NCI-H1417 treated with DMSO at 0.1 percent for 48 hours (cell line): ENCODE data around the gene RDH8.

ENCODE experiments used
- DNase-seq: peaks from one replicate; lab custom pipeline; 2025; lab: John Stamatoyannopoulos, UW

The RDH8 gene, protein sequence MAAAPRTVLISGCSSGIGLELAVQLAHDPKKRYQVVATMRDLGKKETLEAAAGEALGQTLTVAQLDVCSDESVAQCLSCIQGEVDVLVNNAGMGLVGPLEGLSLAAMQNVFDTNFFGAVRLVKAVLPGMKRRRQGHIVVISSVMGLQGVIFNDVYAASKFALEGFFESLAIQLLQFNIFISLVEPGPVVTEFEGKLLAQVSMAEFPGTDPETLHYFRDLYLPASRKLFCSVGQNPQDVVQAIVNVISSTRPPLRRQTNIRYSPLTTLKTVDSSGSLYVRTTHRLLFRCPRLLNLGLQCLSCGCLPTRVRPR

DNA sequence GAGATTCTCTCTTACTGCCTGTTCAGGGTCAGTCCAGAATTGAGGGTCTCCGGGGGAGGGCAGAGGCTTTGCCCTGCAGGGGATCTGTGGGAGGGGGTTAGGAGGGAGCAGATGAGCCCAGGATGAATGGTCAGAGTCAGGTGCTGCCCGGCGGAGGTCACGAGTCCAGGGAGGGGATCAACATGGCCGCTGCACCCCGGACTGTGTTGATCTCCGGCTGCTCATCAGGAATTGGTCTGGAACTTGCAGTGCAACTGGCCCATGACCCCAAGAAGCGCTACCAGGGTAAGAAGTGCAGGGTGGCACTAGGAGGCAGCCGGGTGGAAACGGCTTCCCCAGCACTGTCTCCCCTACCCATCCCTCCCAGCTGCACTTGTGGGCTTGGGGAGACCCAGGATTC, at the start of gene RDH8:
RDH8 (plus strand) TSS at position 168 of the 400 bp plus-strand sequence; CDS start at position 183, 15 bp downstream.
- DNase-seq: no peak

DNA sequence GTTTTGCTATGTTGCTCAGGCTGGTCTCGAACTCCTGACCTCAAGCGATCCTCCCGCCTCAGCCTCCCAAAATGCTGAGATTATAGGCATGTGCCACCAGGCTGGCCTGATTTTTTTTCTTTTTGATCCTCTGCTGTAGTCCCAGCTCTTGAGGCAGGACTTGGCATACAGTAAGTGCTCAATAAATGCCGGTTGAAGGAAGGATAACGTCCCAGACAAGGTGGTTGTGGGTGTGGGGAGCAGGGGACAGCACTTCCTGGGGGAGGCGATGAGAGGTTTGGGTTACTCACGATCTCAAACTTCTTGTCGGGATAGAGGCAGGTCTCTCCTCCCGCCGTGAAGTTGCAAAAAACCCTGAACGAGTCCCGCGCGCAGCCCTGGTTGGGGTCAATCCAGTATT, 47.3 kb upstream of the RDH8 start:
- no peak for DNase-seq

DNA sequence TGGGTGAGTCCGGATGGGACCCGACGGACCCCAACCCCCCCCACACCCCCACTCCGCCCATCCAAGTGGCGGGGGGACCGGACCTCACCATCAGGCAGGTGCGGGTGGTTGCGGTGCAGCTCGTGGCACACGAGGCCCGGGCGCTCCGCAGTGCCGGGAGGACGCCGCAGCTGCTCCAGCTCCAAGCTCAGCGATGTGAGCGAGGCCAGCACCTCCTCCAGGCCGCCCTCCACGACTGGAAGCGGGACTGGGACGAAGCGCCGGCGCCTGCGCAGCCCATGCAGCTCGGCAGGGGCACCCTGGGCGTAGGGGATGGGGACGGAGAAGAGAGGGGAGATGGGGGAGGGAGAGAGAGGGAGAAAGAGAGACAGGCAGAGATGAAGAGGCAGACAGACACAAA, 46.8 kb upstream of the RDH8 start:
- DNase-seq: no peak

DNA sequence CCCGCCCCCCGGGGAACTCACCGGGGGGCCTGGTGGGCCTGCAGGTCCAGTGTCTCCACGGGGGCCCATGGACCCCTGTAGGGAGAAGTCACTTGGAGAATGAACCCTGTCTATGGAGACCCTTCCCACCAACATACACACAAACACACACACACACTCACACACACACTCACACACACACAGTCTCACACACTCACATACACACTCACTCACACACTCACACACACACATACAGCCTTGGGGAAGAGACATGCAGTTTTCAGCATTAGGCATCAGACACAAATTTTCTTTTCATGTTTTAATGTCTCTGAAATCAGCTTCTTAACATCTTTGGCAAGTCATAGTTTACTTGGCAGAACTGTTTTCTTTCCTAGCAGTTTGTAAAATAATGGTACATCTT, 46.0 kb upstream of the RDH8 start:
- no peak for DNase-seq

DNA sequence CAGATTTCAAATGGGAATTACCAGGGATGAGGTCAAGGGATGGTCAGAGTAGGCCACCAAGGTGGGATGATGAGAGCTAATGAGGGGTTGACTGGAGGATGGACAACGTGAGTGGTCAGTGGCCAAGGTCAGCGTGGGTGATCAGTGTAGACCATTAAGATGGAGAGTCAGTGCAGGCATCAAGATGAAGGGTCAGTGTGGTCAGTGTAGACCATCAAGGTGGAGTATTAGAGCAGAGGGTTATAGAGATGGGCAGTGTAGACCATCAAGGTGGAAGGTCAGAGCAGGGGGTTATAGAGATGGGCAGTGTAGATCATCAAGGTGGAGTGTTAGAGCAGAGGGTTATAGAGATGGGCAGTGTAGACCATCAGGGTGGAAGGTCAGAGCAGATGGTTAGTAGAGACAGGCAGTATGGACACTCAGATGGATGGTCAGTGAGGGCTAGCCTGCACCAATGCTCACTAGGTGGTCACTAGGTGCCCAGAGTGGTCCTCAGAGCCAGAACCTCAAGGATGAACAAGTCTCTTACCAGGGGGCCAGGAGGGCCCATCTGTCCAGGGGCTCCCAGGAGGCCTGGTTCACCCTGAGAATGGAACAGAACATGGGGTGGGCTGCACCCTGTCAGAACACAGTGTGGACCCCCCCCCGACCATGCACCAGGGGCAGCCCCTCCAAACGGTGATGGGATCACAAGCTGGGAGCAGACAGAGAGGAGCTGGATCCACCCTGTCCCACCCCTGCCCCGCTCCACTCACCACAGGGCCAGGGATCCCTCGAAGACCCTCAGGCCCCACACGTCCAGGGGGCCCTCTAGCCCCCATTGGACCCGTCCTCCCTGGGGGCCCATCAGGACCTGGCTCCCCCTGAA, 44.2 kb upstream of the RDH8 start:
- DNase-seq: no peak

DNA sequence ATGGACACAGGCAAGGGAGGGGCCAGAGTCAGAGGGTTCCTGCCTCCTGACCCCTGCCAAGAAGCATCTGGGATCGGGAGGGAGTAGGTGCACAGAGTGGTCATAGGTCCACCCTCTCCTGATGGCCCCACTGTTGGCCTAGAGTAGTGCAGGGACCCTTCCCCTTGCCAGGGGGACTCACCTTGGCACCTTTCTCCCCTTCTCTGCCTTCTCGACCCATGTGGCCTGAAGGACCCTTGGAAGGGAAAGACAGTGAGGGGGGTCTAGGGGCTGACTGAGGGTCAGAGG, 43.7 kb upstream of the RDH8 start:
- no peak for DNase-seq

DNA sequence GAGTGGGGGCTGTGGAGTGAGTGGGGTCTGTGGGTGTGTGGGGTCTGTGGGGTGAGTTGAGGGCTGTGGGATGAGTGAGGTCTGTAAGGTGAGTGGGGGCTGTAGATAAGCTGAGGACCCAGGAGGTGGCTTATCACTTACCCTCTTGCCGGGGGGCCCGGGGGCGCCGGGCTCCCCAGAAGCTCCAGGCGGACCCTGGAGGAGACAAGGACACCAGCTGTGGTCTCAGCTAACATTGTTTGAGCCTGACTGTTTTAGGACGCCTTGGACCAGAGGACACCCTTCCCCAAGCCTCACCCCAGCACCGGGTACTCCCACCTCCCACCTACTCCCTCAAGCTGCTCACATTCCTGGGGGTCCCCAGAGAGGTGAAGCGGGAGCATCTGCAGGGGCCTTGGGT, 42.8 kb upstream of the RDH8 start:
- DNase-seq: no peak

DNA sequence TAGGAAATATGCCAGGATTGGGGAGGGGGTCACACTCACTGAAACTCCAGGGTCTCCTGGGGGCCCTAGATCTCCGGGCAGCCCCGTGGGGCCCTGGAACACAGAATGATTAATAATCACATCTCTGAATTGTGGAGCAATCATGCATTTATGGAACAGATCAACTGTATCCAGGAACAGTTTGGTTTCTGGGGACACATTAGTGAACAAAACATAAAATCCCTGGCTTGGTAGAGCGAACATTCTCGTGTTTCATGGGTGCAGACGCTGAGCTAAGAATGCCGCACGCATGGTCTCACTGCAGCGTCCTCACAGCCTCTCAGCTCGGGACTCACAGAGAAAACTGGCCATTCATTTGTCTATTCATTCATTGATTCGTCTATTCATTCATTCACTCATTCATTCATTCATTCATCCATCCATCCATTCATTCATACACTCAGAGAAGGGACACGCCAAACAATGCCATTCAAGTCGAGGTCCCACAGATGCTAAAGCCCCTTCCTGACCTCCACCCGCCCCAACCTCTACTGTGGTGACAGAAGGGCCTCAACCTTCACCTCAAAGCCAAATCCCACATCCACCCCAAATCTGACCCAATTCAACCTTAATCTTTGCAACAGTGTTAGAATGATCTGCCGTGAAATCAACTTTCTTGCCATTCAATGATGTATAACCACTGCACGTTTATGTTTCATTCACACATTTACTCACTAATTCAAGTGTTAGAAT, 42.0 kb upstream of the RDH8 start:
- DNase-seq: no peak

DNA sequence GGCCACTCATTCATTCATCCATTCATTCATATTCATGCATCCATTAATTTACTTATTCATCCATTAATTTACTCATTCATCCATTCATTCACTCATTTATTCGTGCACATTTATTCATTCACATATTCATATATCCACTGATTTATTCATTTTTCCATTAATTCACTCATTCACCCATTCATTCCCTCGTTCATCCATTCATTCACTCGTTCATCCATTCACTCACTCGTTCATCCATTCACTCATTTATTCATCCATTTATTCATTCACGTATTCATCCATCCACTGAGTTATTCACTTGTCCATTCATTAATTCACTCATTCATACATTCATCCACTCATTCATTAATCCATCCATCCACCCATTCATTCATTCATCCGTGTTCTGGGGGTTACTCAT, 41.2 kb upstream of the RDH8 start:
- no peak for DNase-seq

DNA sequence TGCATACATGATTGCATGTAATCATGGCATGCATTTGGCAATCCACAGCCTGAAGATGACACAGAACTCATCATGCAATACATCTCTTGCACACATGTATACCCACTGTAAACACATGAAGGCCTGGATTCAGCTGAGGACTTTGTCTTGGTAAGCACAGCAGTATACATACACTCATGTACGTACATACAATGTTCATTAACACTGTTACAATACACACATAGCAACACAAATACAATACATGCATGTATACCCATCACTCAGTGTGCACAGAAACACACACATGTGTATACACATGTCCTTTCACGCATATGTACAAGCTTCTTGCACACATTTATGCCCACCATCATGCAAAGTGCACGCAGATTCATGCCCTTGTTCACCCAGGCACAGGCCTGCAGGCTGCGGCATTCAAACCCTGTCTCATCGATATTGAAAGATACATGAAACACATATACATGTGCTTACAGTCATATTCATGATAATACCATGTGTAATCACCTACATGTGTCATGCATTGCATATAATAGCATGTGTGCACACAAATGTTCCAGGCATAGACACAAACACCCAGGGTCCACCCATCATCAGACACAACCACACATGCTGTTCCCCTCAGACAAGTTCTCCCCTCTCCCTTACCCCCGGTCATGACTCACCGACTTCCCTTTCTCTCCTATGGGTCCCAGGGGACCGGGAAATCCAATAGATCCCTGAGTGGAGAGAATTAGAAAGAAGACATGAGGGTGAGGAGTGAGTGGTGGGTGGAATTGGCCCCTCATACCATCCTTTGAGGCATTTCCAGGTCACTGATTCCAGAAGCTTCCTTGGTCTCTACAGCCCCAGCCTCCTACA, 31.6 kb upstream of the RDH8 start:
- DNase-seq: no peak

DNA sequence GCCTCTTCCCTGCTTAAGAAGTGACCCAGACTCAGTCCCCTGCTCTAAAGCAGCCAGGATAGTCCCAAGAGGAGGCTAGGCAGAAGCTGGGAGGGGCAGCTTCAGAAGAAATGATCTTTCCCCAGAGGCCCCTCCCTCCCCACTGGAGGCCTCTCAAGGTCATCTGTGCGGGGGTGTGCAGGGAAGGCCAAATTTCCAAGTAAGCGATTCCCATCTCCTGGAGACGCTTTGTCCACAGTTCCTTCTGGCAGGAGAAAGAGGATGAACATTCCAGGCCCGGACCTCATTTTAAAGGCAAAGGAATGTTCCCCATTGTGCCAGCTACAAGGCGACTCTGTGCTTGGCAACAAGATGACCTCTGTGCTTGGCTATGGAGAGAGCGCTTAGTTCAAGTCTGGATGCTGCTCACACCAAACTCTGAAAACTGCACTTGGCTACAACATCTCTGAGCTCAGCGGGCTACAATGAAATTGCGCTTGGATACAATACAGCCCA, 26.4 kb upstream of the RDH8 start:
- no peak for DNase-seq

DNA sequence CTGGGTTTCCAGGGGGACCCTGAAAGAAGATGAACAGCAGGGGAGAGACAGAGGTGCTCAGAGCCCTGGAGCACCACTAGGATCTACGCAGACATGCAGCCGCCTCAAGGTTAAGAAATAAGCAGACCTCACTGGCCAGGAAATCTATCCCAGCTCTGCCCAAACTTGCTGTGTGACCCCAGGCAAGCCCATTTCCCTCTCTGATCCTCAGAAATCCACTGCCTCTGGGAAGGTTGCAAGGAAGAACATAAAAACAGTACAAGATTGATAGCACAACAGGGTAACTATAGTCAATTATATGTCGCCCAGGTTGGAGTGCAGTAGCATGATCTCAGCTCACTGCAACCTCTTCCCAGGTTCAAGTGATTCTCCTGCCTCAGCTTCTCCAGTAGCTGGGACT, 23.8 kb upstream of the RDH8 start:
- no peak for DNase-seq

DNA sequence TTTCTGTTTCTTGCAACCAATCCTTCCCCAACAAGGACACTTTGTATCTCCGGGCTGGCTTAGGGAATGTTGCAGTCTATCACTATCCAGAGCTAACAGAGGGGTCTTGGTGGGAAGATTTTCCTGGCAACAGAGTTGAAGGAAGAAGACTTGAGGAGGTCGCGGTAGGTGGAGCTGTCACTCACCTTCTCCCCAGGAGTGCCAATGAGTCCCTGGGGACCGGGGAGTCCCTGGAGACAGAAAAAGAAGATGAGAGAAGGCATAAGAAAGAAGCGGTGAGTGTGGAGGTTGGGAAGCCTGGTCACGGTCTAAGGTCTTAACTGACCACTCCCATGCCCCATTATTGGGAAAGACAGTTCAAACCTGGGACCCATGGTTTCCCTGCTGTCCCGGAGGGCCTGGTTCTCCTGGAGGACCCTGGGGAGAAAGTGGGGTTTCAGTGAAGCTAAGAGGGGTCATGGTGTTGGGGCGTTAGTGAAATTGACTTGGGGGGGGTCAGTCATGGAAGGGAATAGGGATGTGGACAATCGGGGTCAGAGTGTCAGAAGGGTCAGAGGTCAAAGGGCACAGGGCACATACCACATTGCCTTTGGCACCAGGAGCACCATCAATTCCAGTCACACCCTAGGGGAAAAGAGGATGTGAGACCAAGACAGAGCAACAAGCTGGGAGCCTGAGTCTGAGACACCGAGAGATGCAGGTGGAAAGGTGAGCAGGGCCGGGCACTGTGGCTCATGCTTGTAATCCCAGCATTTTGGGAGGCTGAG, 21.7 kb upstream of the RDH8 start:
- no peak for DNase-seq

DNA sequence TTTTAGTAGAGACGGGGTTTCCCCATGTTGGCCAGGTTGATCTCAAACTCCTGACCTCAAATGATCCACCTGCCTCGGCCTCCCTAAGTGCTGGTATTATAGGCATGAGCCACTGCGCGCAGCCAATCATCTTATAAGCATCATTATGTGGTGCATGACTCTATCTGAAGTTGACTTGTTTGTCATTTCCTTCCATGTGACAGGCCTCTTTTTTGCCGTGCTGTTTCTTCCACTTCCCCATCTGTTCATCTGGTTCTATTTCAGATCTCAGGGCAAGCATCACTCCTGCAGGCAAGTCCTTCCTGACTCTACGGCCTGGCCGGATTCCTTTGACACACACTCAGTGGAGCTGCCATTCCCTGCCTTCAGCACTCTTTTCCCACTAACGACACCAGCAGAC, 18.2 kb upstream of the RDH8 start:
- no peak for DNase-seq

DNA sequence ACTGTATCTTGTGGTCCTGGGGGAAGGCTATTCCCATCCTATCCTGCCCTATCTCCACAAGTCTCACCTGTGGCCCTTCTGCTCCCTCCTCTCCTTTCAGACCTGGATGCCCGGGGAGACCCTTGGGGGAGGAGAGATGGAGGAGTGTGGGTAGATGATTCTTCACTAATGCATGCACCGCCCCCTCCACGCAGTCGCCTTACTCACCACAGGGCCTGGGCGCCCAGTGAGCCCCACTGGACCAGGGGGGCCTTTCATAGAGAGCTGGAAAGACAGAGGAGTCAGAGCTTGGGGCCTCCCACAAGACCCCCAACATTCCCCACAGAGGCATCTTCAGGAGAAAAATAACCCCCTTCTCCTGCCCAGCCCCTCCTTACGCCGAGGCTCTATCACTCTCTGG, 17.3 kb upstream of the RDH8 start:
- DNase-seq: no peak

DNA sequence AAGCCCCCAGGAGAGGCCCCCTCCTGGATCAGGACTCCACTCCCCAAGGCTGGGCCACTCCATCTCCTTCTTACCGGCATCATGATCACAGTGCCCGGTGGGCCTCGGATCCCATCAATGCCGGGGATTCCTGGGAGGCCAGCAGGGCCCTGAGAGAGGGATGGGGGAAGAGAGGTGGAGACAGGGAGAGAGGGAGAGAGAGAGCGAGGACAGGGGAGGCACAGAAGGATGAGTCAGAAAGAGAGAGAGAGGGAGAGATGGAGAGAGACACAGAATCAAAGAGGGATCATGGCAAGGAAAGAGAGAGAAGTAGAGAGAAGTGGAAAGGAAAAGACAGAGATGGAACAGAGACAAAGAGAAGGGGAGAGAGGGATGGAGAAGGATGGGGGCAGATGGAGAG, 16.7 kb upstream of the RDH8 start:
- no peak for DNase-seq

DNA sequence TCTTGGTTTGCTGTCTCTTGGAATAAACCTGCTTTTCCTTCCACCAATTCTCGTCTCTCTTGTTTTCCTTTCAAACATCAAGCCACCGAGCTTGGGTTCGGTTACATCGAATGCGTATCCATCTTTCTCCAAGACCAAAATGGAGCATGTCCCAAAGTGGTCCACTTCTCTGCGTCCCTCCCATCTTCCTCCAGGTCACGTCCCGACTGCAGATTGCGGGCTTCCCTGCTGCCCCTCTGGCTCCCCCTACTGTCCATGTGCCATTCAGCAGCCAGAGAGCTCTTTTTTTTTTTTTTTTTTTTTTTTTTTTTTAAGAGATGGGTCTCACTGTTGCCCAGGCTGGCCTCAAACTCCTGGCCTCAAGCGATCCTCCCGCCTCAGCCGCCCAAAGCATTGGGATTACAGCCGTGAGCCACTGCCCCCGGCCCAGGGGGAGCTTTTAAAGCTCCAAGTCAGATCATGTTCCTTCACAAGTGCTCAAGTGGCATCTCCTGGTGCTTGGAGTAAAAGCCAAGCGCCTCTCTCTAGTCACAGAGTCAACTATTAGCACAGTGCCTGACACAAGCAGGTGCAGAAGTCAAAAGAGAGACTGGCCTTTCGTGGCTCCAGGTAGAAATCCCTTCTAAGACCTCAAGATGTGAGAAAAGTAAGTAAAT, 13.0 kb upstream of the RDH8 start:
- DNase-seq: peak; percentile 0

DNA sequence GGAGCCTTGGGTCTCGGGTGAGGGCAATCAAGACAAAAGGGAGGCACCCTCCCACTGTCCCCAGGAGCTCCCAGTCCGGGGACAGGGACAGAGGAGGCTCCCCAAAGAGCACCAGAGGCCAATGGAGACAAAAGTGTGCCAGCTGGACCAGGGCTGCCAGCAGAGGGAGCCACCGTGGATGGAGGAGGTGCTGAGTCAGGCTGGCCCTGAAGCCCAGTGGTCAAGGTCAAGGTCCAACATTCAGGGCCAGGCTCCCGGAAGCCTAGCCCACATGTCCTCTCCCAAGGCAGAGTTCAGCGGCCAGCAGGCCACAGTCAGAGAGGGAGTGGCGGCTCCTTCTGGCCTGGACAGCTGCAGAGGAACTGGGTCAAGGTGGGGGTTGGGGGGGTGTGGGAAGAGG, 11.4 kb upstream of the RDH8 start:
- no peak for DNase-seq

DNA sequence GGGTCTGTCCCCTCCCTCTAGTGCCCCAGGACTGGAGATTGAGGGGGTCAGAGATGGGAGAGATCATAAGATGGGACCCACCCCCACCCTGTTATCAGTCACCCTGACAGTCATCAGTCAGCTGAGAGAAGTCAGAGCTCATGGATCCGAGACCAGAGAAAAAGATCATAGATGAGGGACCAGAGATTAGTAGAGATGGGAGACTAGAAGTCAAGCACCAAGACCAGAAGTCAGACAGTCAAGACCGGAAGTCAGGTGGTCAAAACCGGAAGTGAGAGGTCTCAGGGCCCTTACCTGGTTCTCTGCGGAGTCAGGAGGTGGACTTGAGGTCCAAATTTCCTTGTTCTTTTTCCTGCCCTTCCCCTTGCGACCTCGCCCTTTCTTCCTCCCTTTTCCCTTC, 10.0 kb upstream of the RDH8 start:
- DNase-seq: no peak

DNA sequence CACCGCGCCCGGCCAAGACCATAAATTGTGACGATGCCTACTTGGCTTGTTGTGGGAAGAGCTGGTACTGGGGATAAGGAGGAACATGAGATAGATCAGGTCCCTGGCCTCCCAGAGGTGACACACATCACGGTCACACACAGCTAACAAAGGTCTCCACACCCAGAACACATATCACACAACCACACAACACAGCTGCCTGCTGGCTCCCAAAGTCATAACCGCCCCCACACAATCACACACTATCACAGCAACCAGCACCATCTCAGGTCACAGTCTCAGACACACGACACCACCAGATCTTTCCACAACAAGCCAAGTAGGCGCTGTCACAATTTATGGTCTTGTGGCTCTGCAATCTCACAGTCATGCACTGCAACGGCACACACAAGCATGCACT, 8.7 kb upstream of the RDH8 start:
- DNase-seq: no peak
